GM23248 (cell line): ENCODE results near the gene ZC4H2. TPM values are rescaled to one million over a fixed set of nuclear protein-coding genes. Genes with fewer than 3 reads are reported as not detected.

Source experiments
- DNase-seq: peaks from one replicate; pipeline ENCODE4 v3.0.0-alpha.2; 2015
- H2AFZ ChIP-seq: fragments of 200-600 bp; sonication (generic); 2 replicates; pipeline ENCODE4 v1.6.1; 2016; ENCODE audit warnings: antibody characterized with exemption
- H3F3A ChIP-seq: fragments of 200-600 bp; sonication (generic); 2 replicates; pipeline ENCODE4 v1.6.1; 2016; ENCODE audit warnings: mild to moderate bottlenecking, antibody characterized with exemption, mixed run types; ENCODE audit not compliant: insufficient read depth
- H3K27ac ChIP-seq: fragments of 200-600 bp; sonication (generic); 2 replicates; pipeline ENCODE4 v1.5.1; 2016; ENCODE audit warnings: mild to moderate bottlenecking
- H3K27me3 ChIP-seq: fragments of 200-600 bp; sonication (generic); replicated peaks from 2 replicates; pipeline ENCODE4 v1.6.1; 2016; ENCODE audit warnings: mild to moderate bottlenecking; ENCODE audit not compliant: insufficient read depth
- H3K36me3 ChIP-seq: fragments of 200-600 bp; sonication (generic); 2 replicates; pipeline ENCODE4 v1.6.1; 2016; ENCODE audit warnings: low read depth, mild to moderate bottlenecking
- H3K4me1 ChIP-seq: fragments of 200-600 bp; sonication (generic); 2 replicates; pipeline ENCODE4 v1.6.1; 2016; ENCODE audit warnings: mild to moderate bottlenecking; ENCODE audit not compliant: insufficient read depth
- H3K4me2 ChIP-seq: fragments of 200-600 bp; sonication (generic); one replicate; pipeline ENCODE4 v1.6.1; 2016; ENCODE audit warnings: mild to moderate bottlenecking; ENCODE audit not compliant: unreplicated experiment
- H3K4me3 ChIP-seq: fragments of 200-600 bp; sonication (generic); 2 replicates; pipeline ENCODE4 v1.5.1; 2016; ENCODE audit warnings: mild to moderate bottlenecking
- H3K79me2 ChIP-seq: fragments of 200-600 bp; sonication (generic); 2 replicates; pipeline ENCODE4 v1.6.1; 2016; ENCODE audit warnings: mild to moderate bottlenecking; ENCODE audit not compliant: insufficient read depth
- H3K9ac ChIP-seq: fragments of 200-600 bp; sonication (generic); 2 replicates; pipeline ENCODE4 v1.6.1; 2016; ENCODE audit warnings: mild to moderate bottlenecking
- H3K9me2 ChIP-seq: fragments of 200-600 bp; sonication (generic); 2 replicates; pipeline ENCODE4 v1.6.1; 2016; ENCODE audit warnings: mixed run types, mild to moderate bottlenecking, moderate library complexity; ENCODE audit not compliant: insufficient read depth
- H3K9me3 ChIP-seq: fragments of 200-600 bp; sonication (generic); one replicate; pipeline ENCODE4 v1.6.1; 2017; ENCODE audit warnings: low read depth
- H4K20me1 ChIP-seq: fragments of 200-600 bp; sonication (generic); 2 replicates; pipeline ENCODE4 v1.6.0; 2016; ENCODE audit not compliant: insufficient read depth
- EZH2 ChIP-seq: fragments of 200-600 bp; sonication (generic); IDR thresholded peaks from 2 replicates; pipeline ENCODE4 v1.6.1; 2018; ENCODE audit warnings: antibody characterized with exemption, mild to moderate bottlenecking; ENCODE audit not compliant: insufficient read depth, poor library complexity, severe bottlenecking
- EZH2phosphoT487 ChIP-seq: fragments of 200-600 bp; sonication (generic); IDR thresholded peaks from 2 replicates; pipeline ENCODE4 v1.6.1; 2018; ENCODE audit warnings: antibody characterized with exemption, moderate library complexity, mild to moderate bottlenecking, low read depth; ENCODE audit not compliant: insufficient read depth
- in situ Hi-C: fragments of 300-500 bp; cut with MboI; formaldehyde crosslinking; loops from 2 replicates; pipeline ENCODE4 v1.15.0; 2020
- polyA plus RNA-seq: library from polyadenylated mRNA; unstranded; fragments of >200 nt; fragmentation: Nextera tagmentation; extraction: Ambion mirVana; gene quantifications from 2 replicates; pipeline ENCODE4 v1.2.1, GENCODE V29; 2016
- total RNA-seq: library from RNA; depleted of rRNA; stranded (reverse); fragments of >200 nt; shearing (Covaris generic); gene quantifications from 2 replicates; pipeline ENCODE4 v1.2.3, GENCODE V29; 2014; rRNA removed

Gene ZC4H2
- total and polyA plus RNA-seq, 2 experiments from 2014 or later: 9.9 to 14.3 TPM

- H3K4me2 ChIP-seq: no peak overlapping the region
Measured at GRCh38 chrX:64867217-64867616, 109.0 kb downstream of the ZC4H2 start.

More at GRCh38 chrX:64867217-64867616, 109.0 kb downstream of the ZC4H2 start:
- Histone ChIP-seq H3K27me3 (no peaks in the 10 kb centered on the region), H3K79me2 (no peaks in the 10 kb centered on the region), H3F3A (no peaks in the 10 kb centered on the region), H3K27ac (no peak overlapping the region), H3K9ac (no peak overlapping the region), H3K4me1 (no peaks in the 10 kb centered on the region), H3K9me2 (no peaks in the 10 kb centered on the region), H2AFZ (no peak overlapping the region), H3K9me3 (no peaks in the 10 kb centered on the region), H3K36me3 (no peaks in the 10 kb centered on the region), H3K4me3 (no peak overlapping the region), H4K20me1 (no peaks in the 10 kb centered on the region)
- no peak for DNase-seq
- in situ Hi-C loops: no loop called here
- TF ChIP-seq EZH2 (no peak), EZH2phosphoT487 (no peak)

Other genes starting within 250 kb of the ZC4H2 start
- 1.0 and 2.6 TPM in 2 replicates for gene ZC3H12B, start 58.4 kb upstream of the ZC4H2 start, total RNA-seq
- gene ZC3H12B, start 58.4 kb upstream of the ZC4H2 start, polyA plus RNA-seq: 0.74 and 0.99 TPM in 2 replicates